PFSK-1 (cell line): ENCODE results near the gene KRT12.

ENCODE experiments used
- FOXP2 ChIP-seq: optimal IDR thresholded peaks from 2 replicates; pipeline ENCODE3; 2011; ENCODE audit warnings: borderline replicate concordance, control low read depth, inconsistent platforms; ENCODE audit not compliant: insufficient read depth; ENCODE audit errors: extremely low read length, extremely low read depth
- POLR2AphosphoS5 ChIP-seq: IDR thresholded peaks from 2 replicates; pipeline ENCODE4 v1.6.1; 2012; ENCODE audit warnings: low read depth, mild to moderate bottlenecking, control low read depth, low read length, moderate library complexity
- SIN3A ChIP-seq: IDR thresholded peaks from 2 replicates; pipeline ENCODE4 v1.6.1; 2012; ENCODE audit warnings: mild to moderate bottlenecking, low read length, moderate library complexity, borderline replicate concordance; ENCODE audit not compliant: insufficient read depth
- TAF1 ChIP-seq: IDR thresholded peaks from 2 replicates; pipeline ENCODE4 v1.6.1; 2012; ENCODE audit warnings: low read length, control low read depth, borderline replicate concordance; ENCODE audit not compliant: insufficient read depth
- TF ChIP-seq, protein P1 (sequence below), 2 experiments: IDR thresholded peaks; 2 replicates each; pipeline versions ENCODE4 v1.6.1 to v1.8.0; 2011 to 2012; ENCODE audit warnings: low read depth in 2 of 2, low read length in 2 of 2, control low read depth in 1 of 2, inconsistent platforms in 1 of 2, mild to moderate bottlenecking in 1 of 2, moderate library complexity in 1 of 2; ENCODE audit not compliant: insufficient read depth in 1 of 2

The KRT12 gene

DNA sequence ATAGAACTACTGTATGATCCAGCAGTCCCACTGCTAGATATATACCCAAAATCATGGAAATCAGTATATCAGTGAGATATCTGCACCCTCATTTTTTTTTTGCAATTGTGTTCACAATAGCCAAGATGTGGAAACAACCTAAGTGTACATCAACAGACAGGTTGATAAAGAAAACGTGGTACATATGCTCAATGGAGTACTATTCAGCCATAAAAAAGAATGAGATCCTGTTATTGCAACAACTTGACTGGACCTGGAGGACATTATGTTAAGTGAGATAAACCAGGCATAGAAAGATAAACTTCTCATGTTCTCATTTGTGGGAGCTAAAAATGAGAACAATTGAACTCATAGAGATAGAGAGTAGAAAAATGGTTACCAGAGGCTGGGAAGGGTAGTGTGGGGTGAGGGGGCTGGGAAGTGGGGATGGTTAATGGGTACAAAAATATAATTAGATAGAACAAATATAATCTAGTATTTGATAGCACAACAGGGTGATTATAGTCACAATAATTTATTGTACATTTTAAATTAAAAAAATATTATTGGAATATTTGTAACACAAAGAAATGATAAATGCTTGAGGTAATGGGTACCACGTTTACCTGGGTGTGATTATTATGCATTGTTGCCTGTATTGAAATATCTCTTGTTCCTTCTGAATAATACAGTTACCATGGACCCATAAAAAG lies 36.8 kb downstream of the KRT12 start:
- TF ChIP-seq POLR2AphosphoS5 (no peak), SIN3A (no peak), FOXP2 (no peak), TAF1 (no peak)
- TF ChIP-seq, protein P1, sequence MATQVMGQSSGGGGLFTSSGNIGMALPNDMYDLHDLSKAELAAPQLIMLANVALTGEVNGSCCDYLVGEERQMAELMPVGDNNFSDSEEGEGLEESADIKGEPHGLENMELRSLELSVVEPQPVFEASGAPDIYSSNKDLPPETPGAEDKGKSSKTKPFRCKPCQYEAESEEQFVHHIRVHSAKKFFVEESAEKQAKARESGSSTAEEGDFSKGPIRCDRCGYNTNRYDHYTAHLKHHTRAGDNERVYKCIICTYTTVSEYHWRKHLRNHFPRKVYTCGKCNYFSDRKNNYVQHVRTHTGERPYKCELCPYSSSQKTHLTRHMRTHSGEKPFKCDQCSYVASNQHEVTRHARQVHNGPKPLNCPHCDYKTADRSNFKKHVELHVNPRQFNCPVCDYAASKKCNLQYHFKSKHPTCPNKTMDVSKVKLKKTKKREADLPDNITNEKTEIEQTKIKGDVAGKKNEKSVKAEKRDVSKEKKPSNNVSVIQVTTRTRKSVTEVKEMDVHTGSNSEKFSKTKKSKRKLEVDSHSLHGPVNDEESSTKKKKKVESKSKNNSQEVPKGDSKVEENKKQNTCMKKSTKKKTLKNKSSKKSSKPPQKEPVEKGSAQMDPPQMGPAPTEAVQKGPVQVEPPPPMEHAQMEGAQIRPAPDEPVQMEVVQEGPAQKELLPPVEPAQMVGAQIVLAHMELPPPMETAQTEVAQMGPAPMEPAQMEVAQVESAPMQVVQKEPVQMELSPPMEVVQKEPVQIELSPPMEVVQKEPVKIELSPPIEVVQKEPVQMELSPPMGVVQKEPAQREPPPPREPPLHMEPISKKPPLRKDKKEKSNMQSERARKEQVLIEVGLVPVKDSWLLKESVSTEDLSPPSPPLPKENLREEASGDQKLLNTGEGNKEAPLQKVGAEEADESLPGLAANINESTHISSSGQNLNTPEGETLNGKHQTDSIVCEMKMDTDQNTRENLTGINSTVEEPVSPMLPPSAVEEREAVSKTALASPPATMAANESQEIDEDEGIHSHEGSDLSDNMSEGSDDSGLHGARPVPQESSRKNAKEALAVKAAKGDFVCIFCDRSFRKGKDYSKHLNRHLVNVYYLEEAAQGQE (IDR thresholded peaks at IDR 0.05; ENCODE audit: insufficient read depth in 1 of 2, low read depth in 2 of 2, low read length in 2 of 2) = no peak

DNA sequence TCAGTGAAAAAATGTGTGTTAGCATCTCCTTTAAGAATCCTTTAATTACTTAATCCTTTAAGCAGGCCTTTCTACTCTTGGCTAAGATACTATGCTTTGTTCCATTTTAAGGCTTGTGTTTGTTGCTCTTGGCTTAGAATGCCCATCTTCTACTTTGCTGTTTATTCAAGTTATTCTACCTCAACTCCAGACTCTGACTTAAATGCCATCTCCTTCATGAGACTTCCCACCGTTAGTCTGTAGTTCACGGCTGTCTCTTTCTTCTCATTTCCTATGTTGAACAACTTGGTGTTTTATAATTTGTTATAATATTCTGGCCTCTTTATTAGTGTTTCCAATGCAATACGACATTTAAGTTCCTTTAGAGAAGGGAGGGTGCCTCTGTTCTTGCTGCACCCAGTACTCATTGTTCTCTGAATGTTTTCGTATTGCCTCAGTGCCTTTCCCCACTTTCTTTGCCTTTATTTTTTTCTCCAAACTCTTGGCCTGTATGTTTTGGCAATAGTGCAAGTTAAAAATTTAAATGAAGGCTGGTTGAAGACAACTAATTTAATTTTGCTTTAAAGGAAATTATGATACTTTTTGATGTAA lies 38.5 kb downstream of the KRT12 start:
- TF ChIP-seq TAF1 (no peak), POLR2AphosphoS5 (no peak), FOXP2 (no peak), SIN3A (no peak)
- TF ChIP-seq, protein P1 (IDR thresholded peaks at IDR 0.05; ENCODE audit: insufficient read depth in 1 of 2, low read depth in 2 of 2, low read length in 2 of 2) = no peak

DNA sequence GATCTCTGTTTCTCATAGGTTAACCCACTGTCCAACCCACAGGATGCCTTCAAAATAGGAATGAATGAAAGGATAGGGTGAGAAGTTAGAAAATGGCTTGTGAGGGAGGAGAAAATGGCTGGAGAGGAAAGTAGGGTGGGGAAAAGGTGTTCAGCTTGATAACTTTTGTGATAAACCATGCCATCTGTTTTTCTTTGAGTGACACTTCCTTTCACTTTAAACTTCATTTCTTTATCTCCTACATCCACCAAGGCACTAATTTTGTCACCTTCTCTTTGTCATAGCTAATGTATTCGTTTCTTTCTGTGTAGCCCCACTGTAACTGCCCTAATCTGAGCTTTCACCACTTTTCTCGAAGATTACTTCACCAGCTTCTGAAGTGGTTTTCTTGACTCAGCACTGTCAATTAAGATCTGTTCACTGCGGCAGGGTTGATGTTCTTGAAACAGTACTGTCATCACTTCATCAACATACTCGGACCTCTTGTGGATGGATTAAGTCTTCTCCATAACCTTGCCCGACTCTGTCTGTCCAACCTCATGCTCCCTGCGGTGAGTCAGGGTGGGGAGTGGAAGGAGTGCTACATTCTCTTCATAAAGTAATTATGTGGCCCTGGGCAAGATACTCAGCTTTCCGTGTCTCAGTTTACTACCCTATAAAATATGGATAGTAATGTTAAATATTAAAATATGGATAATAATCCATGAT lies 39.1 kb downstream of the KRT12 start:
- TF ChIP-seq POLR2AphosphoS5 (no peak), FOXP2 (no peak), SIN3A (no peak; the same call in 1 of the 2 replicates), TAF1 (no peak; the same call in 1 of the 2 replicates)
- TF ChIP-seq, protein P1 (IDR thresholded peaks at IDR 0.05; ENCODE audit: insufficient read depth in 1 of 2, low read depth in 2 of 2, low read length in 2 of 2) = no peak

DNA sequence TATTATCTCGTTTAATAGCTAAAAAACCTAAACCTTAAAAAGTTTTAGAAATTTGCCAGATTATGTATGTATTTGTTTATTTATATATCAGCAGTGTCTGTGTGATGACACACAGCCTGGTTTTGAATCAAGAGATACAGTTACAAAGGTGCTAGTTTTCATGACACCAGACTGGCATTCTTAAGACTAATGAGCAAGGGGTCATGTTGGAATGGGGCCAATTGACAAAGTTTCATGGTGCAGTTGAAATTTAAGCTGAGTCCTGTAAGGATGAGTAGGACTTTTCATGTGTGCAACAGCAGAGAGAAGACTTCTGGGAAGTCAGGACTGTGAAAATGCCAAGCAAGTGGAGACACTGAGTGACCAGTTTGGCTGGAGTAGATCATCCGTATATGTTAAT lies 41.4 kb downstream of the KRT12 start:
- no peak for TF ChIP-seq POLR2AphosphoS5
- no peak for TF ChIP-seq TAF1
- TF ChIP-seq SIN3A = no peak
- TF ChIP-seq FOXP2 = no peak
- TF ChIP-seq, protein P1 (IDR thresholded peaks at IDR 0.05; ENCODE audit: insufficient read depth in 1 of 2, low read depth in 2 of 2, low read length in 2 of 2) = no peak
